Suprapubic skin (tissue), 3 donors: ENCODE results near the gene PSMF1.

Source experiments
- CTCF ChIP-seq, 2 donors: fragments of 200-600 bp in 1 of 2; fragments of 450-650 bp in 1 of 2; sonication (generic) in 1 of 2; IDR thresholded peaks; one replicate each; pipeline ENCODE4 v1.5.1; 2016 to 2019; ENCODE audit warnings: antibody characterized with exemption in 2 of 2, mild to moderate bottlenecking in 1 of 2, moderate library complexity in 1 of 2
- POLR2AphosphoS5 ChIP-seq, 3 donors: sonication (generic); formaldehyde crosslinking; IDR thresholded peaks; one replicate each; pipeline ENCODE4 v1.6.1; 2017; ENCODE audit warnings: antibody characterized with exemption in 3 of 3

- TF ChIP-seq POLR2AphosphoS5 (IDR thresholded peaks at IDR 0.05) (no peak), CTCF (IDR thresholded peaks at IDR 0.05) (no peak)
Measured at GRCh38 chr20:1086277-1087213, 31.9 kb upstream of the PSMF1 start.
